HG03139 (cell line): Measurements from ENCODE around the gene GP1BA.

Source experiments
- ATAC-seq: cut with Tn5 transposase; IDR thresholded peaks from one replicate; pipeline ENCODE4 v1.9.1; 2021; ENCODE audit not compliant: unreplicated experiment

Gene GP1BA

DNA sequence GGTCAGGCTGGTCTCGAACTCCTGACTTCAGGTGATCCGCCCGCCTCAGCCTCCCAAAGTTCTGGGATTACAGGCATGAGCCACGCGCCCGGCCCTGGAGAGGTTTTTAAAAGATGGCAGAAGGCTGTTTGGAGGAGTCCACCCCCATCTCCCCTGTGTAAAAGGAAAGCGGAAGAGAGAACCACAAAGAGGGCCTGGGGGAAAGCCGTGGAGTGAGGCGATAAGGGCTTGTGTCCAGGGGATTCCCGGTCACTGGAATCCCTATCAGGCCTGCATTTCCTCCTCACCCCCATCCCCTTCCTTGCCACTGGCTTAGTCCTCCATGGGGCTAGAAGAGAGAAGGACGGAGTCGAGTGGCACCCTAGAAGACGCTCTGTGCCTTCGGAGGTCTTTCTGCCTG, at the start of gene GP1BA:
Gene GP1BA, plus strand, starts transcription at position 315 of the 400 bp plus-strand sequence. CDS start 328 bp downstream, outside the sequence.
- ATAC-seq, result no peak

DNA sequence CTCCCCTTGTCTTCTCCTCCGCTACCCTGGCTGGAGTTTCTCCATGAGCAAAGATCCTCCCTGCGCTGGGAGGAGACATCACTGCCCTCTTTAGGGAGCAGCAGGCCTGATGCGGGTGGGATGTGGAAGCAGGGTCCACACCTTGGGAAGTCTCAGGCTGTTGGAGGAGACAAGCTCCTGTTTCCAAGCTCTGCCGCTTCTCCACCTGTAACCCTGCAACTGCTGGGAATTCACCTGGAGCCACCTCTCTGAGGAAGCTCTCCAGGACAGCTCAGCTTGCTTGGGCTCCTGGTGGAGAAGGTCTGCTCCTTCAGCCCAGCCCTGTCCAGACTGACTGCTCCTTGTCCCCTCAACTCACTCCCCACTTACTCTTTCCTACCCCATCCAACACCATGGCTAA, 47.6 kb upstream of the GP1BA start:
- no peak for ATAC-seq

DNA sequence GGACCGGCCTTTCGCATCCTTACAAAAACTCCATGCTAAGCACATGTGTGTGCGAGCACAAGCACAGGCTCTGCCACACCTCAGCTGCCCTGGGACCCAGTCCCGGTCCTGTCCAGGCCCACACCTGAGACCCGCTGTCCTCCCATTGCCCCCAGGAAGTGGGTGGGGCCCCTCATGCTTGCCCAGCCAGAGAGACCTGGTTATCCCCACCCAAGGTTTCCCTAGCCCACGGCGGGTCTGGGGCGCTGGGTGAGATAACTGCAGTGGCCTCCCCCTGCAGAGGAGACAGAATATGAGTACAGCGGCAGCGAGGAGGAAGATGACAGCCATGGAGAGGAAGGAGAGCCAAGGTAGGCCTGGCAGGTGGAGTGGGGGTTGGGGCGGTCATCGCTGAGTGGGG, 45.2 kb upstream of the GP1BA start:
- no peak for ATAC-seq

DNA sequence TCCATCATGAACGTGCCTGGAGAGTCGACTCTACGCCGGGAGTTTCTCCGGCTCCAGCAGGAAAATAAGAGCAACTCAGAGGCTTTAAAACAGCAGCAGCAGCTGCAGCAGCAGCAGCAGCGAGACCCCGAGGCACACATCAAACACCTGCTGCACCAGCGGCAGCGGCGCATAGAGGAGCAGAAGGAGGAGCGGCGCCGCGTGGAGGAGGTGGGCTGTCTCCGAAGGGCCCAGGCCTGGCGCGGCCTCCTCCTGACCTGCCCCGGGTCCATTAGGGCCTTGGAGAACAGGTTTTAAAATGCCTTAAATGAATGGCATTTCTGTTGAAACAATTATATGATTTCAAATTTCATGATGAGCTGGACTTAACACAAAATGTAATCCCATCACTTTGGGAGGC, 44.5 kb upstream of the GP1BA start:
- ATAC-seq, result no peak

DNA sequence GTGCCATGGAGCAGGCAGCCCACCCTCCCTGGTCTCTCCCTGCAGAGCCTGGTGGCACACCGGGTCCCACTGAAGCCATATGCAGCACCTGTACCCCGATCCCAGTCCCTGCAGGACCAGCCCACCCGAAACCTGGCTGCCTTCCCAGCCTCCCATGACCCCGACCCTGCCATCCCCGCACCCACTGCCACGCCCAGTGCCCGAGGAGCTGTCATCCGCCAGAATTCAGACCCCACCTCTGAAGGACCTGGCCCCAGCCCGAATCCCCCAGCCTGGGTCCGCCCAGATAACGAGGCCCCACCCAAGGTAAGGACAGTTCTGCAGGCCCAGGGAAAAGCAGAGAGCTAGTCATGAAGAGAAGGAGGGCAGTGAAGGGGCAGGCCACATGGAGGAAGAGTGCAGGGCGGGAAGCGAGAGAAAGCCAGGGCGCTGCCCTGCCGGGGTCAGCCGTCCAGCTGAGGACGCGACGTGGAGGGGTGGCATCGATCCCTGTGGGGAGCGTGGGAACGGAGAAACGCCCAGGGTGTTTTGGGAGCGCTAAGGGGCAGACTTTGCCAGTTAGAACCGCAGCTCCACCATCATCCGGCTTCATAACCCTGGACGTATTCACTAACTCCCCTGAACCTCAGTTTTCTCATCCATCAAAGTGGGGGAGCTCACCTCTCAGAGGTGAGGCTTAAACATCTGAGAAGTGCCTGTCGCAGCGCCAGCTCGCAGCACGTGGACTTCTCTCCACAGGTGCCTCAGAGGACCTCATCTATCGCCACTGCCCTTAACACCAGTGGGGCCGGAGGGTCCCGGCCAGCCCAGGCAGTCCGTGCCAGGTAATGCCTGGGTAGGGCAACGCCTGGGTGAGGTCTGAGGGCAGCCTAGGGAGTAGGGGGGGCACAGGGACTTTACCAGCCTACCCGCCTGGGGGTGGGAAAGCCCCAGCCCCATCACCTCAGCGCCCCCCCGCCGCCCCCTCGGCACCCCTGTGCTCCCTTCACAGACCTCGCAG, 40.4 kb upstream of the GP1BA start:
- no peak for ATAC-seq

DNA sequence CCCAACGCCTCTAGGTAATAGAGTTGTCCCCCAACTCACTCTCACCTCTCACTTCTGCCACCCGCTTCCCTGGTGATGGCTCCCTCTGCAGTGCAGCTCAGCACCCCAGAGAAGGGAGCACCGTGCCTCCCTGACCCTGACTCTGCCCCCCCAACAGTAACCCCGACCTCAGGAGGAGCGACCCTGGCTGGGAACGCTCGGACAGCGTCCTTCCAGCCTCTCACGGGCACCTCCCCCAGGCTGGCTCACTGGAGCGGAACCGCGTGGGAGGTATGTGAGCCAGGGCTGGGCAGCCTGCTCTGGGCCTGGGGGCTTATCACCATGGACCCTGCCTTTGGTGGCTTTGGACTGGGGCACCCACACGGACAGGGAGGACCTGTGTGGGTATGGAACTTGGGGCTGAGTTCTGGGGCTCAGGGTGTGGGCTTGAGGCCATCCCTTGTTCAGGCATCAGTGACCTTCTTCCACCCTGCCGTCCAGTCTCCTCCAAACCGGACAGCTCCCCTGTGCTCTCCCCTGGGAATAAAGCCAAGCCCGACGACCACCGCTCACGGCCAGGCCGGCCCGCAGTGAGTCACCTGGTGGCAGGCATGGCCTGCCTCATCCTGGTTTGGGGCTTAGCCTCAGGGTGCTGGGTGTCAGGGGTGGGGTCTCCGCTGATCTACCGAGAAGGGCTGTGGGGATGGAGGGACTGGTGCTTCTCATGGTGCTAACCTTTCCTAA, 39.4 kb upstream of the GP1BA start:
- ATAC-seq, result no peak

DNA sequence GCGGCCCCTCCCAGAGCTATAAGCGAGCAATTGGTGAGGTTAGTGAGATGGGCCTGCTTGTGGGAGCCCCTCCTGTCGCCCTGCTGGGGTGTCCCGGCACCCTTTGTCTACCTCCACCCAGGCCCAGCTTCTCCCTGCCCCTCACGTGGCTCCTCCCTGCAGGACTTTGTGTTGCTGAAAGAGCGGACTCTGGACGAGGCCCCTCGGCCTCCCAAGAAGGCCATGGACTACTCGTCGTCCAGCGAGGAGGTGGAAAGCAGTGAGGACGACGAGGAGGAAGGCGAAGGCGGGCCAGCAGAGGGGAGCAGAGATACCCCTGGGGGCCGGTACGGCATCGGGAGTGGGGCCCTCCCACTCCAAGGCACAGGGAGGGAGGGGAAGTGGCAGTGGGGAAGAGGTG, 38.8 kb upstream of the GP1BA start:
- ATAC-seq, result no peak

DNA sequence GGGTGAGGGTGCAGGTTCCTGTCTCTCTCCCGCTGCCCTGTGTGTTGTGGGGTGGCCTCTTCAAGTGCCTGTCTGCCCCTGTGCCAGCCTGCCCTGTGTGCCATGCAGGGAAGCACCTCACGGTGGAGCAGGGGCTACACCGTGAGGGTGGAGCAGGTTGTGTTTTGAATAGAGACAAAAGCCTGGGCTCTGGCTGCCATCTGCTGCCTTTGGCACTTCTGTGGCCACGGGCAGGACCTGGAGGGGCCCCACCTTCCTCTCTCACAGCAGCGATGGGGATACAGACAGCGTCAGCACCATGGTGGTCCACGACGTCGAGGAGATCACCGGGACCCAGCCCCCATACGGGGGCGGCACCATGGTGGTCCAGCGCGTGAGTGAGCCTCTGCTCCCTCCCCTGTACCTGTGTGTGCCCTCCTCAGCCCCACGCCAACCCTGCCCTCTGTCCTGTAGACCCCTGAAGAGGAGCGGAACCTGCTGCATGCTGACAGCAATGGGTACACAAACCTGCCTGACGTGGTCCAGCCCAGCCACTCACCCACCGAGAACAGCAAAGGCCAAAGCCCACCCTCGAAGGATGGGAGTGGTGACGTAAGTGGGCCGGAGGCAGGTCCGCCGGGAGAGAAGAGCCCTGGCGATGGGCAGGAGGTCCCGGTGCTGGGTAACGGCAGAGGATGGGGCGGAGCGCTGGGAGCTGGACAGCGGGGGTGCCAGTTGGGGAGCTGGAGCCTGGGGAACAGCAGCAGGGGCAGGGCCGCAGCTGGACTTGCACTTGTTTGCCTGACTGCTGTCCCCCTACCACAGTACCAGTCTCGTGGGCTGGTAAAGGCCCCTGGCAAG, 38.1 kb upstream of the GP1BA start:
- ATAC-seq, result no peak

DNA sequence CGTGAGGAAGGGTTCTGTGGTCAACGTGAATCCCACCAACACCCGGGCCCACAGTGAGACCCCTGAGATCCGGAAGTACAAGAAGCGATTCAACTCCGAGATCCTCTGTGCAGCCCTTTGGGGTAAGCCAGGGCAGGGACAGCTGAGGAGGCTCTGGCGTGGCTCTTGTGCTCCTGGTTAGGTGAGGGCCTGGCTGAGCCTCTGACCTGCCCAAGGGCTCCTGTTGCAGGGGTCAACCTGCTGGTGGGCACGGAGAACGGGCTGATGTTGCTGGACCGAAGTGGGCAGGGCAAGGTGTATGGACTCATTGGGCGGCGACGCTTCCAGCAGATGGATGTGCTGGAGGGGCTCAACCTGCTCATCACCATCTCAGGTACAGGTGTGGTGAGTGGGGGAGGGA, 37.0 kb upstream of the GP1BA start:
- ATAC-seq, result no peak

DNA sequence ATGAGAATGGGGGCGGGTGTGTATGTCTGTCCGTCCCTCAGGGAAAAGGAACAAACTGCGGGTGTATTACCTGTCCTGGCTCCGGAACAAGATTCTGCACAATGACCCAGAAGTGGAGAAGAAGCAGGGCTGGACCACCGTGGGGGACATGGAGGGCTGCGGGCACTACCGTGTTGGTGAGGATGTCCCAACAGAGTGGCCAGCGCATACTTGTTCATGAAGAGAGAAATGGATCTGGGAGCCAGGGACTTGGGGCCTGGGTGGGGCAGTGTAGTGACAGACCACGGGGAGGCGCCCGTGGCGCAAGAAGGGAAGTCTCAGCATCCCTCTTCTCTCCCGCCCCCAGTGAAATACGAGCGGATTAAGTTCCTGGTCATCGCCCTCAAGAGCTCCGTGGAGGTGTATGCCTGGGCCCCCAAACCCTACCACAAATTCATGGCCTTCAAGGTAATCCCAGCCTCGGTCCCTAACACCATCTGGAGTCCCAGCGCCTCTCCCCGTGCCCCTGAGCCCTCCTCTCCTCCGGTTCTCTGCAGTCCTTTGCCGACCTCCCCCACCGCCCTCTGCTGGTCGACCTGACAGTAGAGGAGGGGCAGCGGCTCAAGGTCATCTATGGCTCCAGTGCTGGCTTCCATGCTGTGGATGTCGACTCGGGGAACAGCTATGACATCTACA, 36.3 kb upstream of the GP1BA start:
- ATAC-seq, result no peak

DNA sequence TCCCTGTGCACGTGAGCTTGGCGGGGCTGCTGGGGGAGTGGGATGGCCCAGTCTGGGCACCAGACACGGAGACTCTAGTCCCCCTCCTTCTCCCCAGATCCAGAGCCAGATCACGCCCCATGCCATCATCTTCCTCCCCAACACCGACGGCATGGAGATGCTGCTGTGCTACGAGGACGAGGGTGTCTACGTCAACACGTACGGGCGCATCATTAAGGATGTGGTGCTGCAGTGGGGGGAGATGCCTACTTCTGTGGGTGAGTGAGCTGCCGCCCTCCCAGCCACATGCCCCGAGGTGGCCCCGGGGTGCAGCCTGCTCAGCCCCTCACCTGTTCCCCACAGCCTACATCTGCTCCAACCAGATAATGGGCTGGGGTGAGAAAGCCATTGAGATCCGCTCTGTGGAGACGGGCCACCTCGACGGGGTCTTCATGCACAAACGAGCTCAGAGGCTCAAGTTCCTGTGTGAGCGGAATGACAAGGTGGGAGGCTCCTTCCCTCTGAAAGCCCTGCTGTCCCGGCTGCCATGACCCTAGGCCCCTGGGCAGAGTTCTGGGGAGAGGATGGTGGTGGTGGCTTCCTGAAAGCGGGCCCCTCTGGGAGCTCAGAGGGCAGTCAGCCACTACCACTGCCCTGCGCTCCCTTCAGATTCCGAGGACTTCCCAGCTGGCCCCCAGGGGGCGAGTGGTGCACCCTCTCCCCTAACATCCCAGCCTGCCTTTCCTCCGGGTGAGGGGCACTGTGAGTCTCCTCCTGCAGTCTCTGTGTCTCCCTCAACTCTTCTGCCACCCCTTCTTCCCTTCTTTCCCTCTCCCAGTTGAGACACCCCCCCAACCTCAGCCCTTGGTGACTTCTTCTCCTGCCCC, 35.5 kb upstream of the GP1BA start:
- no peak for ATAC-seq

DNA sequence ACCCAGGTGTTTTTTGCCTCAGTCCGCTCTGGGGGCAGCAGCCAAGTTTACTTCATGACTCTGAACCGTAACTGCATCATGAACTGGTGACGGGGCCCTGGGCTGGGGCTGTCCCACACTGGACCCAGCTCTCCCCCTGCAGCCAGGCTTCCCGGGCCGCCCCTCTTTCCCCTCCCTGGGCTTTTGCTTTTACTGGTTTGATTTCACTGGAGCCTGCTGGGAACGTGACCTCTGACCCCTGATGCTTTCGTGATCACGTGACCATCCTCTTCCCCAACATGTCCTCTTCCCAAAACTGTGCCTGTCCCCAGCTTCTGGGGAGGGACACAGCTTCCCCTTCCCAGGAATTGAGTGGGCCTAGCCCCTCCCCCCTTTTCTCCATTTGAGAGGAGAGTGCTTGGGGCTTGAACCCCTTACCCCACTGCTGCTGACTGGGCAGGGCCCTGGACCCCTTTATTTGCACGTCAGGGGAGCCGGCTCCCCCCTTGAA, 34.8 kb upstream of the GP1BA start:
- no peak for ATAC-seq

DNA sequence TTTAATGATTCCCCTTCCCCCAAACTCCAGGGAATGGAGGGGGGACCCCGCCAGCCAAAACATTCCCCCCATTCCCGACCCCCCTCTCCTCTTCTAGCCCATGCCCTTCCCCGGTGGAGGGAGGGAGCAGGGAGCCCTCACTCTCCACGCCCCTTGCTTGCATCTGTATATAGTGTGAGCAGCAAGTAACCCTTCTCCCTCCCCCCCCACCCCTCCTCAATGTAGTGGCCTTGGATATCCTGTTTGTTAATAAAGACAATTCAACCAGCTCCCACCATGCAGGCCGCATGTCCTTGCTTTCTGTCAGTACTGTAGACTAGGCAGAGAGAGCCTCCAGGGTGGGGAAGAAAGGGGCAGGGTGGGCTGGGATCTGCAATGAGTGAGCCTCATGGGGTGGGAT, 34.3 kb upstream of the GP1BA start:
- ATAC-seq, result no peak

DNA sequence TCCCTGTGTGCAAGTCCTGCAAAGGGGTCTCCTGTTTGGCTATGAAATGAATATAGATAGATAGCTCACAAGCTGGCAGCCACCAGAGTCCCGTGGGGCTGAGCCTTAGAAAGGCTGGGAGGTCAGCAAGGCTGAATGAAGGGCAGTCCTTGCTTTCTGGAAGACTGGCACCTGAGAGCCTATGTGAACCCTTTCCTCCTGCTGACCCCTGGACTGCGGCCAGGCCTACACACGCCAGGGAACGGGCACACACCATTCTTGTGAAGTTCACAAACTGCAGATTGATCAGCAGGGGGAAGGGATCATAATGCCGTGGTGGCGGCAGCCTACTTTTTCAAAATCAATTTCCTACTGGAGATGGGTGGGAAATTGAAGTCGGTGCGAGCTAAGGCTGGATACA, 33.7 kb upstream of the GP1BA start:
- ATAC-seq, result no peak

DNA sequence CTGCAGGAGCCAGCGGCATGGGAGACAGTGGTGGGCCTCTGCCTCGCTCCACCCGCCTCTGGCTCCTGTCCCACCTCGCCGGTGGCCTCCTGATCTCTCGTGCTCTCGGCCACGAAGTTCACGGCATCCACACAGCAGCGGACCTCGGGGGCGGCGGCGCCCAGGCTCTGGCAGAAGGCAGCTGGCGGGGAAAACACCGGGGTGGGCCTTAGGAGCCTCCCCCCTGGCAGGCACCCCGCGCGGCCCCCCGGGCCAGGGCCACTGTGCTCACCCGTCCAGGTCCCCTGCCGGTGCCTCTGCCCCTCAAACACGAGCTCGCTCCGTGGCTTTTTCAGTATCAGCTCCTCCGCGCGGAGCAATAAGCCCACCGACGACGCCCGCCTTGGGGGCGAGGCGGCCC, 33.1 kb upstream of the GP1BA start:
- ATAC-seq, result no peak

DNA sequence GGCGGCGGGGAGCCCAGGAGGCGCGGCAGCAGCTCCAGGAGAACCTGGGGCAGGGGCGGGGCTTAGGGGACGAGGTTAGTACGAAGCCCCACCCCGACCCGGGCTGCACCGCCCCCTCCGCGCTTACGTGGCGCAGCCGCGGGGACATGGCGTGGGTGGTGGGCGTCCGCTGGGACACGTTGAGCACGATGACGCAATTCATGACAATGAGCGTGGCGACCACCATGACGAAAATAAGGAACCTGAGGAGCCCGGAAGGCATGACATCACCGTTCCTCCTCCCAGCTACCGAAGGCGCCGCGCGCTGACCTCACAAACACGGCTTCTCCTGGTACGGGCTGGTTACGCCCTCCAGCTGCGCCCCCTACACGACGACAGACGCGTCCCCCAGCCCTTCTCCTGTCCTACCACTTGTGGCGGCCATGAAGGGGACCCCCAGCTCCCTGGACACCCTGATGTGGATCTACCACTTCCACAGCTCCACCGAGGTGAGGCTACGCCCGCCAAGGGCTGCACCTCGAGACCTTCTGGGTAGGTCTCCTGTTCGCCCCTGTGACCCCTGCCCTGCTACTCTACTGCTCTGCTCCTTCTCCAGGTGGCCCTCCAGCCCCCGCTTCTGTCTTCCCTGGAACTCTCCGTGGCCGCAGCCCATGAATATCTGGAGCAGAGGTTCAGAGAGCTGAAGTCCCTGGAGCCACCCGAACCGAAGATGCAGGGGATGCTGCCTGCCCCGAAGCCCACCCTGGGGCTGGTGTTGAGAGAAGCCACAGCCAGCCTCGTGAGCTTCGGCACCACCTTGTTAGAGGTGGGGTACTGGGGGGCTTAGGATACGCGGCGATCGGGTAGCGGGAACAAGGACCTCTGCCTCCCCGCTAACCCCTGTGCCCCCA, 32.5 kb upstream of the GP1BA start, which contains the start of gene C17orf107:
Gene C17orf107, plus strand, starts transcription at position 196 of the 890 bp plus-strand sequence. Its CDS starts 227 bp downstream, at position 423.
- ATAC-seq, result no peak

DNA sequence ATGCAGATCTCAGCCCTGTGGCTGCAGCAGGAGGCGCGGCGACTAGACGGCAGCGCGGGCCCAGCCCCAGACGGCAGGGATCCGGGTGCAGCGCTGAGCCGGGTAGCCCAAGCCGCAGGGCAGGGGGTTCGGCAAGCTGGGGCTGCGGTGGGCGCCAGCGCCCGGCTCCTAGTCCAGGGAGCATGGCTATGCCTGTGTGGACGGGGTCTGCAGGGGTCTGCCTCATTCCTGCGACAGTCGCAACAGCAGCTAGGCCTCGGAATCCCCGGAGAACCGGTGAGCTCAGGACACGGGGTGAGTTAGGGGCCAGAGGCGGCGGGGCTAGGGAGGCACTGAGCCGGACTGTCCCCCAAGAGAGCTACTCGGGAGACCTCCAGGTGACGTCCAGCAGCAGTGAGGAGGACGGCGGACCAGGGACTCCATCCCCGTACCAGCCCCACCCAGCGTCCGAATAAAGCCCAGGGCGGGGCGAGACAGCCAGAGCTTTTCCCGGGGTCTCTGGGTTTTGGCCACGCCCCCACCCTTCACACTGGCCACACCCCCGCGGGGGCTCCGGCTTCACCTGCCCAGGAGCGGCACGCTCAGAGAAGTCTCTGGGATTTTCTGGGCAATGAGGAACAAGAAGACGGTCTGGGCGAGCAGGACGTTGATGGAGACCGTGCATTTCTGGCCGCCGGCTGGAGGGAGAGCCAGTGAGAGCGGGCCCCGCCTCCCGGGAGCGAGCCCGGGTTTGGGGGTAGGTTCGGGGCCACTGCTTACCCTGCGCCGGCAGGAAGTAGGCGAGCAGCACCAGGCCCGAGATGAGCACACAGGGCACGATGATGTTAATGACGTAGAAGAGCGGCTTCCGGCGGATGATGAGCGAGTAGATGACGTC, 31.6 kb upstream of the GP1BA start:
- ATAC-seq, result no peak
